ENCODE data around the gene CXCR6. TPM values are rescaled to one million over a fixed set of nuclear protein-coding genes. Genes with fewer than 3 reads are reported as not detected.

CXCR6 gene
- total RNA-seq (2014; rRNA removed; shearing (Covaris generic)) (not detected in 2 replicates), polyA plus RNA-seq (2016; fragmentation: Nextera tagmentation; extraction: Ambion mirVana) (not detected in 2 replicates)

GRCh38 chr3:45943207-45943846, at the start of gene CXCR6:
Gene CXCR6, plus strand, starts transcription at chr3:45943464. Its CDS starts 3,018 bp downstream, at chr3:45946482.
- no peaks in the 10 kb centered on the region for H3K9me3 ChIP-seq (ENCODE audit: low read depth)
- peaks cover 6% of the 10 kb centered on the region for H3F3A ChIP-seq (ENCODE audit: insufficient read depth)
- in situ Hi-C loops (cut with MboI), result loop anchor here (5.0 to 25.0 kb wide), 2 partner anchors 119 to 419 kb away; partner anchors contain the start of genes CCR2 and CCR5
- no peaks in the 10 kb centered on the region for H3K36me3 ChIP-seq (ENCODE audit: low read depth)
- no peak within 1 kb of the TSS for H3K27ac ChIP-seq
- no peak within 1 kb of the TSS for H3K4me3 ChIP-seq
- no peak within 1 kb of the TSS for H2AFZ ChIP-seq
- no peaks in the 10 kb centered on the region for H3K79me2 ChIP-seq (ENCODE audit: insufficient read depth)
- H4K20me1 ChIP-seq (ENCODE audit: insufficient read depth), result no peaks in the 10 kb centered on the region
- no peaks in the 10 kb centered on the region for H3K9me2 ChIP-seq (ENCODE audit: insufficient read depth)
- no peak within 1 kb of the TSS for H3K4me2 ChIP-seq (ENCODE audit: unreplicated experiment)
- WGBS, 2 experiments (ENCODE audit: low coverage in 1 of 2, low lambda C conversion rate in 2 of 2, missing lambda C conversion rate in 2 of 2), result 86 to 91% methylated on average over 8 of the region's 8 CpGs
- H3K9ac ChIP-seq, result no peak within 1 kb of the TSS
- H3K27me3 ChIP-seq (replicated peaks; ENCODE audit: insufficient read depth), result no peaks in the 10 kb centered on the region
- H3K4me1 ChIP-seq (ENCODE audit: insufficient read depth), result peaks cover 18% of the 10 kb centered on the region
- peak; percentile 34 for DNase-seq
- TF ChIP-seq EZH2phosphoT487 (IDR thresholded peaks at IDR 0.05; ENCODE audit: insufficient read depth, low read depth) (no peak), EZH2 (IDR thresholded peaks at IDR 0.05; ENCODE audit: insufficient read depth, poor library complexity, severe bottlenecking) (no peak)

GRCh38 chr3:45894015-45894414, 49.2 kb upstream of the CXCR6 start:
- WGBS, 2 experiments (ENCODE audit: low coverage in 1 of 2, low lambda C conversion rate in 2 of 2, missing lambda C conversion rate in 2 of 2), result 40 to 47% methylated on average over 6 of the region's 6 CpGs
- no peaks in the 10 kb centered on the region for H3K79me2 ChIP-seq (ENCODE audit: insufficient read depth)
- no peaks in the 10 kb centered on the region for H3K9me2 ChIP-seq (ENCODE audit: insufficient read depth)
- H3K27ac ChIP-seq, result no peak overlapping the region
- no peak for TF ChIP-seq EZH2phosphoT487 (IDR thresholded peaks at IDR 0.05; ENCODE audit: insufficient read depth, low read depth)
- TF ChIP-seq EZH2 (IDR thresholded peaks at IDR 0.05; ENCODE audit: insufficient read depth, poor library complexity, severe bottlenecking), result no peak
- no peaks in the 10 kb centered on the region for H3K36me3 ChIP-seq (ENCODE audit: low read depth)
- H3K4me3 ChIP-seq, result no peak overlapping the region
- H3K9me3 ChIP-seq (ENCODE audit: low read depth), result no peaks in the 10 kb centered on the region
- peaks cover 6% of the 10 kb centered on the region; the same call in 1 of the 2 replicates for H3K4me1 ChIP-seq (ENCODE audit: insufficient read depth)
- in situ Hi-C loops (cut with MboI), result no loop called here
- H4K20me1 ChIP-seq (ENCODE audit: insufficient read depth), result no peaks in the 10 kb centered on the region
- no peak overlapping the region for H2AFZ ChIP-seq
- H3K4me2 ChIP-seq (ENCODE audit: unreplicated experiment), result no peak overlapping the region
- H3F3A ChIP-seq (ENCODE audit: insufficient read depth), result no peaks in the 10 kb centered on the region
- peaks cover 19% of the 10 kb centered on the region for H3K27me3 ChIP-seq (replicated peaks; ENCODE audit: insufficient read depth)
- DNase-seq, result no peak
- H3K9ac ChIP-seq, result no peak overlapping the region

DNA sequence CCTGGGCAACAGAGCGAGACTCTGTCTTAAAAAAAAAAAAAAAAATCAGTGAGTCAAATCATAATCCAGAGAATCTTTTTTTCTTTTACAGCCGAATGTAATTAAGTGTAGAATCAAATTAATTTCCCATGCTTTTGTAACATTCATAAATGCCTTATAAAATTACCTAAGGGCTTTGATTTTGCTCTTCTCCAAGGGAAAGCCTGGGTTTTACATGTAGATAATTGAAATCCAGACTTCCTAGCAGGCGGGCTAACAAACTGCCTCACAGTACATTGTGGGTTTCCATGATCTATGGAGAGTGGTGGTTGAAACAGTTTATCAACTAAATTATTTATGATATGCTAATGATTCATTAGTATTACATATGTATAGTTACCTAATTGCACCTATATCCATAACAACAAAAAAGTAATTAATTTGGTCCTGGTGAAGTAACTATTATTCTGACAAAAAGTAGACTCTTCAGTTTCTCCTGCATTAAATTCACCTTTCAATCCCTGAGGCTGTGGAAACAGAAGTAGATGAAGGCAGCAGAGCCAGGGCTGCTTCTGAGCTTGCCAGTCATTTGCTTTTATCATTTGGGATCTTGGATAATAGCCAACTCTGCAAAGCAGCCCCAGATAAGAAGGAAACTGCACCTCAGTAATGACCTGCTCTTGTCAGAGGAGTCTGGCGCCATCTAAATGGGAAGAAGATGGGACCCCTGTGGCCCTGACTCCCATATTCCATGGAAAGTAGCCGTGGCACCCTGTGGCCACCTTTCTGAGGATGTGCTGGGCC, 47.4 kb upstream of the CXCR6 start:
- no peak overlapping the region for H3K4me2 ChIP-seq (ENCODE audit: unreplicated experiment)

GRCh38 chr3:45896956-45897355, 46.3 kb upstream of the CXCR6 start:
- no peak overlapping the region for H3K9ac ChIP-seq
- TF ChIP-seq EZH2phosphoT487 (IDR thresholded peaks at IDR 0.05; ENCODE audit: insufficient read depth, low read depth) (no peak), EZH2 (IDR thresholded peaks at IDR 0.05; ENCODE audit: insufficient read depth, poor library complexity, severe bottlenecking) (no peak)
- no peaks in the 10 kb centered on the region for H3K36me3 ChIP-seq (ENCODE audit: low read depth)
- no peaks in the 10 kb centered on the region for H4K20me1 ChIP-seq (ENCODE audit: insufficient read depth)
- peak; percentile 19 for DNase-seq
- in situ Hi-C loops (cut with MboI), result no loop called here
- no peak overlapping the region for H3K27ac ChIP-seq
- H3F3A ChIP-seq (ENCODE audit: insufficient read depth), result no peaks in the 10 kb centered on the region
- peaks cover 6% of the 10 kb centered on the region; the same call in 1 of the 2 replicates for H3K4me1 ChIP-seq (ENCODE audit: insufficient read depth)
- no peak overlapping the region for H3K4me3 ChIP-seq
- no peaks in the 10 kb centered on the region for H3K9me2 ChIP-seq (ENCODE audit: insufficient read depth)
- no peak overlapping the region for H2AFZ ChIP-seq
- H3K9me3 ChIP-seq (ENCODE audit: low read depth), result no peaks in the 10 kb centered on the region
- peaks cover 15% of the 10 kb centered on the region for H3K27me3 ChIP-seq (replicated peaks; ENCODE audit: insufficient read depth)
- no peak overlapping the region for H3K4me2 ChIP-seq (ENCODE audit: unreplicated experiment)
- 43 to 44% methylated on average over 3 of the region's 3 CpGs for WGBS, 2 experiments (ENCODE audit: low coverage in 1 of 2, low lambda C conversion rate in 2 of 2, missing lambda C conversion rate in 2 of 2)
- H3K79me2 ChIP-seq (ENCODE audit: insufficient read depth), result no peaks in the 10 kb centered on the region

More for the DNA sequence above, 47.4 kb upstream of the CXCR6 start:
- no peak for DNase-seq
- Histone ChIP-seq H3K9me3 (ENCODE audit: low read depth) (no peaks in the 10 kb centered on the region), H3K36me3 (ENCODE audit: low read depth) (no peaks in the 10 kb centered on the region), H3K4me3 (no peak overlapping the region), H4K20me1 (ENCODE audit: insufficient read depth) (no peaks in the 10 kb centered on the region), H2AFZ (no peak overlapping the region), H3K9me2 (ENCODE audit: insufficient read depth) (no peaks in the 10 kb centered on the region), H3K9ac (no peak overlapping the region), H3K4me1 (ENCODE audit: insufficient read depth) (peaks cover 6% of the 10 kb centered on the region; the same call in 1 of the 2 replicates), H3K27ac (no peak overlapping the region), H3F3A (ENCODE audit: insufficient read depth) (no peaks in the 10 kb centered on the region), H3K79me2 (ENCODE audit: insufficient read depth) (no peaks in the 10 kb centered on the region), H3K27me3 (replicated peaks; ENCODE audit: insufficient read depth) (peaks cover 19% of the 10 kb centered on the region)
- in situ Hi-C loops (cut with MboI), result no loop called here
- WGBS, 2 experiments (ENCODE audit: low coverage in 1 of 2, low lambda C conversion rate in 2 of 2, missing lambda C conversion rate in 2 of 2), result 73 to 82% methylated on average over 5 of the region's 5 CpGs
- TF ChIP-seq EZH2 (IDR thresholded peaks at IDR 0.05; ENCODE audit: insufficient read depth, poor library complexity, severe bottlenecking) (no peak), EZH2phosphoT487 (IDR thresholded peaks at IDR 0.05; ENCODE audit: insufficient read depth, low read depth) (no peak)

All from GM23248 (cell line).